LHCN-M2 (cell line): ENCODE data around the gene MBOAT1. TPM values are rescaled to one million over a fixed set of nuclear protein-coding genes. Genes with fewer than 3 reads are reported as not detected.
"Not testable (repeated sequence)": the region's sequence is repeated elsewhere in the genome, so short reads cannot be mapped to it uniquely, and the experiment has no call there.

Source experiments
- DNase-seq: peaks from one replicate; pipeline ENCODE4 v3.0.0-alpha.2; 2012; ENCODE audit warnings: low read depth
- polyA plus RNA-seq: library from polyadenylated mRNA; unstranded; fragments of >200 nt; gene quantifications from one replicate; pipeline ENCODE4 v1.2.1, GENCODE V29; 2012; ENCODE audit warnings: missing spikeins
- total RNA-seq: library from RNA; depleted of rRNA; stranded (reverse); fragments of >200 nt; gene quantifications from 2 replicates; pipeline ENCODE4 v1.2.3, GENCODE V29; 2014; rRNA removed

The MBOAT1 gene
- 3.3 and 3.8 TPM in 2 replicates for total RNA-seq
- polyA plus RNA-seq: 0.87 TPM

- peak; percentile 90 for DNase-seq
Observed at GRCh38 chr6:20212392-20213111, at the start of gene MBOAT1. Gene MBOAT1 (minus strand): TSS chr6:20212469. CDS start chr6:20212234, 235 bp downstream.

- DNase-seq: no peak
Observed at GRCh38 chr6:20261685-20262084, 49.4 kb upstream of the MBOAT1 start.

GRCh38 chr6:20260360-20260759 is 48.1 kb upstream of the MBOAT1 start:
- no peak for DNase-seq

- no peak for DNase-seq
Observed at GRCh38 chr6:20259316-20260049, 47.2 kb upstream of the MBOAT1 start.

- DNase-seq: no peak
Observed at GRCh38 chr6:20255428-20255827, 43.2 kb upstream of the MBOAT1 start.

- no peak for DNase-seq
Observed at GRCh38 chr6:20254295-20254694, 42.0 kb upstream of the MBOAT1 start.

- DNase-seq: no peak
Observed at GRCh38 chr6:20253021-20253420, 40.8 kb upstream of the MBOAT1 start.

GRCh38 chr6:20252311-20252710 is 40.0 kb upstream of the MBOAT1 start:
- DNase-seq: no peak

GRCh38 chr6:20251525-20251924 is 39.3 kb upstream of the MBOAT1 start:
- DNase-seq: no peak

GRCh38 chr6:20246125-20246524 is 33.9 kb upstream of the MBOAT1 start:
- no peak for DNase-seq

- DNase-seq: not testable (repeated sequence)
Observed at GRCh38 chr6:20244807-20245681, 32.8 kb upstream of the MBOAT1 start.

- no peak for DNase-seq
Observed at GRCh38 chr6:20243288-20243687, 31.0 kb upstream of the MBOAT1 start.

GRCh38 chr6:20242397-20242796 is 30.1 kb upstream of the MBOAT1 start:
- no peak for DNase-seq

GRCh38 chr6:20241102-20241501 is 28.8 kb upstream of the MBOAT1 start:
- no peak for DNase-seq

- no peak for DNase-seq
Observed at GRCh38 chr6:20238688-20239587, 26.7 kb upstream of the MBOAT1 start.

- DNase-seq: no peak
Observed at GRCh38 chr6:20237677-20238460, 25.6 kb upstream of the MBOAT1 start.

GRCh38 chr6:20236909-20237600 is 24.8 kb upstream of the MBOAT1 start:
- DNase-seq: no peak

- no peak for DNase-seq
Observed at GRCh38 chr6:20236344-20236743, 24.1 kb upstream of the MBOAT1 start.

- DNase-seq: no peak
Observed at GRCh38 chr6:20235041-20235440, 22.8 kb upstream of the MBOAT1 start.

GRCh38 chr6:20234136-20234535 is 21.9 kb upstream of the MBOAT1 start:
- no peak for DNase-seq
